Measurements from ENCODE around the gene TNMD. TPM values are rescaled to one million over a fixed set of nuclear protein-coding genes. Genes with fewer than 3 reads are reported as not detected.
"Not testable (repeated sequence)": the region's sequence is repeated elsewhere in the genome, so short reads cannot be mapped to it uniquely, and the experiment has no call there.

The TNMD gene
- 13.8 TPM for polyA plus RNA-seq (2013, experiment 1 of 2)
- polyA plus RNA-seq (2013, experiment 2 of 2), result 13.8 TPM

DNA sequence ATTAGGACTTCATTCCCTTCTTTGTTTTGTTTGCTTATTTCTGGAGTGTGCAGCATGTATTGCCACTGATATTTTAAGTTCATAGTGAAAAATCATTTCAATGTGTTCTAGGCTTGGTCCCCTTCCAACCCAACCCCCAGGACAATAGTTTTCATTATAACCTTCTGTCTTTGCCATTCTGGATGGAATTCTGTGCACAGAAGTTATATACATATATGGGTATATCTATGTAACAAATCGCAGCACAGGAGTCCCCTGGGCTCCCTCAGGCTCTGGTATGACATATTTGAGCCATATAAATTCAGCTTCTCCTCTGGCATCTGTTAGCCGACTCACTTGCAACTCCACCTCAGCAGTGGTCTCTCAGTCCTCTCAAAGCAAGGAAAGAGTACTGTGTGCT is at the start of gene TNMD:
TNMD (plus strand) TSS at position 326 of the 400 bp plus-strand sequence. CDS start 83 bp downstream, outside the sequence.
- Histone ChIP-seq H3K4me2 (ENCODE audit: low read length) (no peak within 1 kb of the TSS), H3K4me1 (ENCODE audit: control insufficient read depth, low read depth, low read length) (no peaks in the 10 kb centered on the region), H3K23ac (ENCODE audit: low read length) (no peak within 1 kb of the TSS), H4K8ac (ENCODE audit: low read depth, low read length) (no peak within 1 kb of the TSS), H3K56ac (ENCODE audit: low read length) (no peak within 1 kb of the TSS), H3K36me3 (ENCODE audit: control insufficient read depth, insufficient read depth, low read length) (no peaks in the 10 kb centered on the region), H2BK15ac (replicated peaks; ENCODE audit: low read depth) (no peak within 1 kb of the TSS), H3K27ac (ENCODE audit: low read depth, low read length) (no peak within 1 kb of the TSS), H3K4me3 (ENCODE audit: low read length) (no peak within 1 kb of the TSS), H3K27me3 (ENCODE audit: insufficient read depth, low read length, poor library complexity) (no peaks in the 10 kb centered on the region), H3K79me2 (ENCODE audit: control insufficient read depth, insufficient read depth, low read length) (no peaks in the 10 kb centered on the region), H2BK5ac (ENCODE audit: low read length) (no peak within 1 kb of the TSS), H3K9ac (ENCODE audit: low read length) (no peak within 1 kb of the TSS), H2BK120ac (ENCODE audit: low read depth, low read length) (no peak within 1 kb of the TSS), H4K5ac (ENCODE audit: low read length) (no peak within 1 kb of the TSS), H3K18ac (ENCODE audit: low read length) (no peak within 1 kb of the TSS), H3K4ac (ENCODE audit: low read depth, low read length) (no peak within 1 kb of the TSS), H2AK5ac (ENCODE audit: low read length) (no peak within 1 kb of the TSS), H3K79me1 (ENCODE audit: low read length) (no peaks in the 10 kb centered on the region)
- no peak for DNase-seq
- no CpG with 5 or more reads among the region's 2 CpGs for WGBS (ENCODE audit: extremely low coverage, insufficient coverage, low lambda C conversion rate)

DNA sequence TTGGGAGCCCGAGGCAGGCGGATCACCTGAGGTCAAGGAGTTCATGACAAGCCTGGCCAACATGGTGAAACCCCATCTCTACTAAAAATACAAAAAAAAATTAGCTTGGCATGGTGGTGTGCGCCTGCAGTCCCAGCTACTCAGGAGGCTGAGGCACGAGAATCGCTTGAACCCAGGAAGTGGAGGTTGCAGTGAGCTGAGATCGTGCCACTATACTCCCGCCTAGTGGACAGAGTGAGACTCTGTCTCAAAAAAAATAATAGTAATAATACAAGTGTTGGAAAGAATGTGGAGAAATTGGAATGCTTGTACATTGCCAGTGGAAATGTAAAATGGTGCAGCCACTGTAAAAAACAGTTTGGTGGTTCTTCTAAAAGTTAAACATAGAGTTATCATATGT is 19.2 kb upstream of the TNMD start:
- not testable (repeated sequence) for H3K27me3 ChIP-seq (ENCODE audit: insufficient read depth, low read length, poor library complexity); H2BK5ac ChIP-seq (ENCODE audit: low read length); H3K4ac ChIP-seq (ENCODE audit: low read depth, low read length); H3K56ac ChIP-seq (ENCODE audit: low read length); H3K4me1 ChIP-seq (ENCODE audit: control insufficient read depth, low read depth, low read length); H3K36me3 ChIP-seq (ENCODE audit: control insufficient read depth, insufficient read depth, low read length); H3K79me2 ChIP-seq (ENCODE audit: control insufficient read depth, insufficient read depth, low read length); H4K5ac ChIP-seq (ENCODE audit: low read length); H2AK5ac ChIP-seq (ENCODE audit: low read length); H3K27ac ChIP-seq (ENCODE audit: low read depth, low read length); H3K18ac ChIP-seq (ENCODE audit: low read length); H2BK120ac ChIP-seq (ENCODE audit: low read depth, low read length); DNase-seq; H2BK15ac ChIP-seq (replicated peaks; ENCODE audit: low read depth); H3K4me2 ChIP-seq (ENCODE audit: low read length); H3K4me3 ChIP-seq (ENCODE audit: low read length); H3K79me1 ChIP-seq (ENCODE audit: low read length); H4K8ac ChIP-seq (ENCODE audit: low read depth, low read length); H3K9ac ChIP-seq (ENCODE audit: low read length); H3K23ac ChIP-seq (ENCODE audit: low read length)
- no CpG with 5 or more reads among the region's 7 CpGs for WGBS (ENCODE audit: extremely low coverage, insufficient coverage, low lambda C conversion rate)

DNA sequence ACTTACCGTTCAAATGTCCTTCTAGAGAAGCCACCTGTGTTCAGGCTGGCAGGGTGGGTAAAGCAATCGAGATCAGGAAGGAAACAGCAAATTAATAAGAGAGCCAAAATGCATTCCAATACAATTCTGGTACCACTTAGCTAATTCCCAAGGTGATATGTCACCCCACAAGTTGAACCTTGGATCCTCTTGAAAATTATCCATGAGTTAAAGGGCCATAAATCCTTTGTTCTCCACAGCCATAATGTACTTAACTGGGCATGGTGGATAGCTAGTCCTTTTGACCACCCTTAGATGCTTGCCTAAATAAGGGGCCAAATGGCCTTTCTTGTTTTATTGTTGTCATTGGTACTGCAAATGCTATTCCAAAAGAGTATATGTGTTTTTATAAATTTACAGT is 2.0 kb downstream of the TNMD start:
- no peaks in the 10 kb centered on the region for H3K4me1 ChIP-seq (ENCODE audit: control insufficient read depth, low read depth, low read length)
- no peak overlapping the region for H3K4me2 ChIP-seq (ENCODE audit: low read length)
- H2BK120ac ChIP-seq (ENCODE audit: low read depth, low read length), result no peak overlapping the region
- H4K8ac ChIP-seq (ENCODE audit: low read depth, low read length), result no peak overlapping the region
- no CpG with 5 or more reads among the region's 2 CpGs for WGBS (ENCODE audit: extremely low coverage, insufficient coverage, low lambda C conversion rate)
- H2BK15ac ChIP-seq (replicated peaks; ENCODE audit: low read depth), result no peak overlapping the region
- no peaks in the 10 kb centered on the region for H3K27me3 ChIP-seq (ENCODE audit: insufficient read depth, low read length, poor library complexity)
- H4K5ac ChIP-seq (ENCODE audit: low read length), result no peak overlapping the region
- no peak overlapping the region for H3K4me3 ChIP-seq (ENCODE audit: low read length)
- no peaks in the 10 kb centered on the region for H3K36me3 ChIP-seq (ENCODE audit: control insufficient read depth, insufficient read depth, low read length)
- no peak overlapping the region for H3K4ac ChIP-seq (ENCODE audit: low read depth, low read length)
- H3K18ac ChIP-seq (ENCODE audit: low read length), result no peak overlapping the region
- DNase-seq, result no peak
- no peak overlapping the region for H3K23ac ChIP-seq (ENCODE audit: low read length)
- H2BK5ac ChIP-seq (ENCODE audit: low read length), result no peak overlapping the region
- H3K27ac ChIP-seq (ENCODE audit: low read depth, low read length), result no peak overlapping the region
- H3K79me1 ChIP-seq (ENCODE audit: low read length), result no peaks in the 10 kb centered on the region
- no peak overlapping the region for H3K56ac ChIP-seq (ENCODE audit: low read length)
- H2AK5ac ChIP-seq (ENCODE audit: low read length), result no peak overlapping the region
- H3K9ac ChIP-seq (ENCODE audit: low read length), result no peak overlapping the region
- H3K79me2 ChIP-seq (ENCODE audit: control insufficient read depth, insufficient read depth, low read length), result no peaks in the 10 kb centered on the region

DNA sequence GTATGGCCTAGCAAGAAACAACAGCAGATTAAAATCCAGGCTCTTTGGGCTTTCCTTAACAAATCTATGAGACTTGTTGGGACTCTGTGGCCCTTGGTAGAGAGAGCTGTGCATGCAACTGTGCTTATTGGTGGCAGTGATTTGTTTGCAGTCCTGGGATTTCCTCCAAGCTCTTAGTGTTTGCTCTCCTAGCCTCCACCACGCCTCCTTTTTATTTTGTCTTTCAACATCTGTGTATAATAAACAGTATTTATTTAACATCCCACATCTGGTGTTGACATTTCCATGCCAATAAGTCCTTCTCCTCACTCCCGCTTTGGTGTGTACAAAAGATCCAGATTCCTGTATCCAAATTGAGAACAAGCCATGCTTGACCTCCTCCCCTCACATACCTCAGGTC is 3.1 kb downstream of the TNMD start:
- H3K4ac ChIP-seq (ENCODE audit: low read depth, low read length), result no peak overlapping the region
- no peak overlapping the region for H3K9ac ChIP-seq (ENCODE audit: low read length)
- H3K18ac ChIP-seq (ENCODE audit: low read length), result no peak overlapping the region
- no peak overlapping the region for H3K56ac ChIP-seq (ENCODE audit: low read length)
- DNase-seq, result no peak
- H3K4me3 ChIP-seq (ENCODE audit: low read length), result no peak overlapping the region
- H3K79me2 ChIP-seq (ENCODE audit: control insufficient read depth, insufficient read depth, low read length), result no peaks in the 10 kb centered on the region
- no peak overlapping the region for H2BK120ac ChIP-seq (ENCODE audit: low read depth, low read length)
- H3K27me3 ChIP-seq (ENCODE audit: insufficient read depth, low read length, poor library complexity), result no peaks in the 10 kb centered on the region
- H2BK5ac ChIP-seq (ENCODE audit: low read length), result no peak overlapping the region
- no peak overlapping the region for H3K27ac ChIP-seq (ENCODE audit: low read depth, low read length)
- H3K4me2 ChIP-seq (ENCODE audit: low read length), result no peak overlapping the region
- no peak overlapping the region for H2AK5ac ChIP-seq (ENCODE audit: low read length)
- no peak overlapping the region for H3K23ac ChIP-seq (ENCODE audit: low read length)
- no peaks in the 10 kb centered on the region for H3K4me1 ChIP-seq (ENCODE audit: control insufficient read depth, low read depth, low read length)
- H2BK15ac ChIP-seq (replicated peaks; ENCODE audit: low read depth), result no peak overlapping the region
- H4K8ac ChIP-seq (ENCODE audit: low read depth, low read length), result no peak overlapping the region
- WGBS (ENCODE audit: extremely low coverage, insufficient coverage, low lambda C conversion rate), result no CpG with 5 or more reads among the region's 2 CpGs
- no peaks in the 10 kb centered on the region for H3K79me1 ChIP-seq (ENCODE audit: low read length)
- no peak overlapping the region for H4K5ac ChIP-seq (ENCODE audit: low read length)
- no peaks in the 10 kb centered on the region for H3K36me3 ChIP-seq (ENCODE audit: control insufficient read depth, insufficient read depth, low read length)

DNA sequence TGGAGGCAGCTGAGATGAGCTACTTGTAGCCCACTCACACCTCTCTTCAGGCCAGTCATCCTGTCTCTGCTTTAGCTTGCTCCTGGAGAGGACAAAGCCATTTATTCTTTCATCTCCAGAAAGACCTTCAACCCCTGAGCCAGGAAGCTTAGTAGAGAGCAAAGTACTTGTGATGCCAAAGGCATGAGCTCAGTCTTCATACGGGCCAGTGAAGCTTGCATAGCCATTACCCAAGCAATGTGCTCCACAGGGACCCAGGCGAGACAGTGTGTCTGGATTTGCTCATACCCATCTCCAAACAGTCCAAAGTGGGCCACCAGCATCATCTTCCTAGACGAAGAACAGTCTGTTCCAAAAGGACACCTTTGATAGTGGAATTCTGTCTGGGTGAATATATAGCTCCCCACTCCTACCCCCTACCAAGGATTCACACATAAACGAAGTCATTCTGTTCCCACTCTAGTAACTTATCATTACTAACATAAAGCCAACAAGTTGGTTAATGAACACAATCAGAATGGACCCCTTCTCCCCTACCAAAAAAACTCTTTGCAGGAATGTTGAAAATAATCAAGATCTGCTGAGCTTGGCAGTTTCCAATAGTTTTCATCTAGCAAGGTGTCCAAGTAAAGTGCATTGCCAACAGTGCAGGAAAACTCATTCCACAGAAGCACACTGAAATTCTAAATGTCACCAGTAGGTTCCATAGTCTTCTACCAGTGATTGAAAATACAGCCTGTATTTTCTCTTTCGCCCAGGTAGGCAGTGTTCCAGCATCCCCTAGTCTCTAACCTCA is 6.7 kb downstream of the TNMD start:
- H3K79me2 ChIP-seq (ENCODE audit: control insufficient read depth, insufficient read depth, low read length), result no peaks in the 10 kb centered on the region
- no CpG with 5 or more reads among the region's 5 CpGs for WGBS (ENCODE audit: extremely low coverage, insufficient coverage, low lambda C conversion rate)
- no peaks in the 10 kb centered on the region for H3K79me1 ChIP-seq (ENCODE audit: low read length)
- H3K36me3 ChIP-seq (ENCODE audit: control insufficient read depth, insufficient read depth, low read length), result no peaks in the 10 kb centered on the region
- no peak overlapping the region for H4K5ac ChIP-seq (ENCODE audit: low read length)
- no peak overlapping the region for H3K18ac ChIP-seq (ENCODE audit: low read length)
- H2AK5ac ChIP-seq (ENCODE audit: low read length), result no peak overlapping the region
- no peak overlapping the region for H3K4ac ChIP-seq (ENCODE audit: low read depth, low read length)
- no peak overlapping the region for H3K23ac ChIP-seq (ENCODE audit: low read length)
- H2BK120ac ChIP-seq (ENCODE audit: low read depth, low read length), result no peak overlapping the region
- no peak overlapping the region for H3K4me2 ChIP-seq (ENCODE audit: low read length)
- no peak overlapping the region for H2BK5ac ChIP-seq (ENCODE audit: low read length)
- H3K56ac ChIP-seq (ENCODE audit: low read length), result no peak overlapping the region
- no peak overlapping the region for H3K4me3 ChIP-seq (ENCODE audit: low read length)
- no peak overlapping the region for H3K27ac ChIP-seq (ENCODE audit: low read depth, low read length)
- H3K4me1 ChIP-seq (ENCODE audit: control insufficient read depth, low read depth, low read length), result peaks cover 2% of the 10 kb centered on the region
- no peak overlapping the region for H3K9ac ChIP-seq (ENCODE audit: low read length)
- H2BK15ac ChIP-seq (replicated peaks; ENCODE audit: low read depth), result no peak overlapping the region
- DNase-seq, result peak; percentile 19
- H4K8ac ChIP-seq (ENCODE audit: low read depth, low read length), result no peak overlapping the region
- H3K27me3 ChIP-seq (ENCODE audit: insufficient read depth, low read length, poor library complexity), result no peaks in the 10 kb centered on the region

DNA sequence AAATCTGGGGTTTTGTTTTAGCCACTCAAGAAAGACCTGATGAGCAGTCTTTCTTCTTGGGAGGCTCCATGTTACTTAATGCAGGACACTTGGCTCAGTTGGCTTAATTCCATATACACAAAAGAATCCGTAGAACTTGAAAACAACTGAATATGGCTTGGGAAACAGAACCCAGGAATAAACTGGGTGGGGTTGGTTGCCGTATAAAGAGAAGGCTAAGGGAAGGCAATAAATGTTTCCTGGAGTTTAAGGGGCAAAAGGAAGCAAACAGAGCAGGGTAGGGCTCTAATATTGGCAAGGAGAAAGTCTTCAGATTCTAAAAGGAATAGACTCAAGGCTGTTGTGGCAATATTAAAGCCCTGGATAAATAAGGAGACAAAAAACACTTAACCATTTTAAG is 8.4 kb downstream of the TNMD start:
- WGBS (ENCODE audit: extremely low coverage, insufficient coverage, low lambda C conversion rate), result no CpG with 5 or more reads among the region's 2 CpGs
- Histone ChIP-seq H3K36me3 (ENCODE audit: control insufficient read depth, insufficient read depth, low read length) (no peaks in the 10 kb centered on the region), H3K27me3 (ENCODE audit: insufficient read depth, low read length, poor library complexity) (no peaks in the 10 kb centered on the region), H3K79me2 (ENCODE audit: control insufficient read depth, insufficient read depth, low read length) (no peaks in the 10 kb centered on the region), H3K4me1 (ENCODE audit: control insufficient read depth, low read depth, low read length) (peaks cover 2% of the 10 kb centered on the region), H3K79me1 (ENCODE audit: low read length) (no peaks in the 10 kb centered on the region), H3K4me2 (ENCODE audit: low read length) (no peak overlapping the region), H3K4ac (ENCODE audit: low read depth, low read length) (no peak overlapping the region), H3K9ac (ENCODE audit: low read length) (no peak overlapping the region), H2AK5ac (ENCODE audit: low read length) (no peak overlapping the region), H3K4me3 (ENCODE audit: low read length) (no peak overlapping the region), H3K18ac (ENCODE audit: low read length) (no peak overlapping the region), H3K56ac (ENCODE audit: low read length) (no peak overlapping the region), H2BK120ac (ENCODE audit: low read depth, low read length) (no peak overlapping the region), H4K8ac (ENCODE audit: low read depth, low read length) (no peak overlapping the region), H2BK15ac (replicated peaks; ENCODE audit: low read depth) (no peak overlapping the region), H4K5ac (ENCODE audit: low read length) (no peak overlapping the region), H3K23ac (ENCODE audit: low read length) (no peak overlapping the region), H2BK5ac (ENCODE audit: low read length) (no peak overlapping the region), H3K27ac (ENCODE audit: low read depth, low read length) (no peak overlapping the region)
- DNase-seq, result no peak
